Right renal pelvis (tissue), 4 donors: ENCODE data around the gene F5. TPM values are rescaled to one million over a fixed set of nuclear protein-coding genes. Genes with fewer than 3 reads are reported as not detected.
A peak's percentile ranks its signal among the peaks of the same experiment; 100 is the strongest.

Experiments
- DNase-seq, 4 donors: peaks; one replicate each; pipeline ENCODE4 v3.0.0-alpha.2; 2013; ENCODE audit warnings: low read depth in 4 of 4, low spot score in 3 of 4, missing footprints in 1 of 4
- polyA plus RNA-seq, 4 donors: library from polyadenylated mRNA; unstranded; fragments of 120-200 nt; gene quantifications; one replicate each; pipeline ENCODE4 v1.2.1, GENCODE V29; 2013; ENCODE audit not compliant: insufficient read length in 4 of 4

Gene F5
- 1 to 10 TPM; 2.0 to 3.0 (median 2.7) TPM for polyA plus RNA-seq

DNA sequence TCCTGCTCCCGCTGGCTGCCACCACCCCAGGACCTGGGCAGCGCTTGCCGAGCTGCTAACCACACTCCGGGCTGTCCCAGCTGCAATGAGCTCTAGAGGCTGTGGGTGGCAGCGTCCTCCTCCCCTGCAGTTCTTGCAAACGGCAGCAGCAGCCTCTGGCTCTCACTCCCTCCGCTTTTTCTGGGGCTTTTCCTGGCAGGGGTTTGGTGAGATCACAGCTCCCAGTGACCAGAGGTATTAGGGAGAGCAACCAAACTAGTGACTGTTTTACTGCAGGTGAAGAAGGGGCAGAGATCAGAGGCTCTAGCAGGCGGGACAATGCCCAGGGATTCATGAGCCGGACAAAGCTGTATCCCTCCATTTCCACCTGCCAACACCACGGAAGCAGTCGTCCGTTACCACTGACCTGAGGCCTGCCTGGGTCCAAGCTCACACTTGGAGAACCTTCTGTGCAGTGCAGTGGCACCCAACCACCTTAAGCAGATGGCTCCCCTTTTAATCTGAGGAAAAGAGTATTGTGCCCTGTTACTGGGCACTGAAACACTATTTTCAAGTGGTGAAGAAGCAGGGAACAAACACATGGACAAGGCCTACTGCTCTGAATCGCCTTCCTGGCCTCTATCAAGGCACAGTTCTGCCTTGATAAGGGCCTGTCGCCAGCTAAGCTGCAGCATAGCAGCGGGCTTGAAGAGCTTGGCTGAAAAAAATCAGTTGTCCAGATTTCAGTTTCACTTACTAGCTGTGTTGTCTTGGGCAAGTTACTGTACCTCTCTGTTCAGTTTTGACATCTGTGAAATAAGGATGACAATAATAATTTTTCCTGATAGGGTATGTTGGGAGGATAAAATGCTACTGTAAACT, at the start of gene F5:
TSS of gene F5 (minus strand) at position 87 of the 861 bp plus-strand sequence. CDS start 95 bp downstream, outside the sequence.
- DNase-seq: peak in 2 of 4 donors; percentile 30 to 49

DNA sequence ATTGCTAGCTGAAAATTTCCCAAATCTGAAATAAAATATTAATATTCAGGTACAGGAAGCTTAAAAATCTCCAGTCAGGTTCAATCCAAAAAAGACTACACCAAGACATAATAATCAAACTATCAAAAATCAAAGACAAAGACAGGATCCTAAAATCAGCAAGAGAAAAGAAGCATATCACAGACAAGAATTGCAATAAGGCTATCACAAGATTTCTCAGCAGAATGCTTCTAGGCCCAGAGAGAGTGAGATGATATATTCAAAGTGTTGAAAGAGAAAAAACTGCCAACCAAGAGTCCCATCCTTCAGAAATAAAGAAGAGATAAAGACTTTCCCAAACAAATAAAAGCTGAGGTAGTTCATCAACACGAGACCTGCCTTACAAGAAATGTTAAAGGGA, 48.6 kb upstream of the F5 start:
- no peak for DNase-seq

DNA sequence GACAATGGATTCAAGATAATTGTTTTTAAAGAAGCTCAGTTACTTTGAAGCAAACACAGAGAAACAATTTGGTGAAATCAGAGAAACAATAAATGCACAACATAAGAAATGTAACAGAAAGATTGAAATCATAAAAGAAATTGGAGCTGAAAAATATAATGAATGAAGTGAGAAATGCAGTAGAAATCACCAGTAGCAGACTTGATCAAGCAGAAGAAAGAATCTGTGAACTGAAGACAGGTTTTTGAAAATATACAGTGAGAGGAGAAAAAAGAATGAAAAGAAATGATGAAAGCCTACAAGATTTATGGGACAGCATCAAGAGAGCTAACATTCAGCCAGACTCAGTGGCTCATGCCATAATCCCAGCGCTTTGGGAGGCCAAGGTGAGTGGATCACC, 47.9 kb upstream of the F5 start:
- DNase-seq: no peak

DNA sequence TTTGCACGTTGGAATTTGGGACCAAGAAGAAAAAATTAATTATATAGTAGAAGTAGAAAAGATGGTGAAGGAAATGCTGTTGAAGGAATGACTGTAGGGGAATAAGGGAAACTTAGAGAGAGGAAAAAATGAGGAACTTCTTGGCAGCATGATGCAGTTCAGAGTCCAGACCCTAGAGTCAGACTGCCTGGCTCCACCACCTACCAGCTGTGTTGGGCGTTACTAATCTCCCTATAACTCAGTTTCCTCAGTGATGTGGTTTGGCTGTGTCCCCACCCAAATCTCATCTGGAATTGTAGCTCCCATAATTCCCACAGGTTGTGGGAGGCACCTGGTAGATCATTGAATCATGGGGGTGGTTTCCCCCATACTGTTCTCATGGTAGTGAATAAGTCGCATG, 45.0 kb upstream of the F5 start:
- DNase-seq: no peak

DNA sequence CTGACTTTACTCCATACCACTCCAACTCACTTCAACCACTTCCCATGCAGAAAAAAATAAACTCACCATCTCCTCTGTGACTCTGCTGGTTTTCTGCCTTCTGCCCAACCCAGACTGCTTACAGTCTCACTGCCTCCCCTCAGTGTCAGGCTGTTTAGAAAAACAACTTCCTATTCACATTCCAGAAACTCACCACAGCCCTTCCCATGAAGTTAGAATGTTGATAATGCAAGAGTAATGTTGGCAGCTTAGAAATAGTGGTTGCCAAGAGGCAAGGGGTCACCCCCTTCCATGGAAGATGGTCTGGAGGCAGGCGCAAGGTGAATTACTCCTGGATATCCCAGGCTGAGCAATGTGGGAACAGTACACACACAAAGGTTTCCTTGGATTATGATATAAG, 43.7 kb upstream of the F5 start, which contains the start of gene SELP:
TSS of gene SELP (minus strand) at position 119 of the 400 bp plus-strand sequence. CDS start at position 69, 50 bp downstream.
- no peak for DNase-seq

DNA sequence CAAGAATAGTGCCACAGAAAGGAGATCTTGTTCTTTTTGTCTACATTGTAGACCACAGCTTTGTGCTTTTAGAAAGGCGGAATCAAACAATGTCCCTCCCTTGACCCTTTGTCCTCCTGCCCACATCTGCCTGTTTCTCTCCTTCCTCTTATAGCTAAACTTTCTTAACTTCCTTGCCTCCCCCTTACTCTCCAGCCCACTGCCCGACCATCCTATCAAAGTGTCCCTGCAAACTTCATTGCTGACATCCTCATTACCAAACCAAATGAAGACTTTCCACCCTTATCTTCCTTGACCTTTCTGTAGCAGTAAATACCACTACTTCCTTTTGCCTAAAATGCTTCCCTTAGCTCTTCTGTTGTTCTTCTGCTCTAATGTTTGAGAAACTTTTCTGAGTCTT, 38.6 kb upstream of the F5 start:
- no peak for DNase-seq

DNA sequence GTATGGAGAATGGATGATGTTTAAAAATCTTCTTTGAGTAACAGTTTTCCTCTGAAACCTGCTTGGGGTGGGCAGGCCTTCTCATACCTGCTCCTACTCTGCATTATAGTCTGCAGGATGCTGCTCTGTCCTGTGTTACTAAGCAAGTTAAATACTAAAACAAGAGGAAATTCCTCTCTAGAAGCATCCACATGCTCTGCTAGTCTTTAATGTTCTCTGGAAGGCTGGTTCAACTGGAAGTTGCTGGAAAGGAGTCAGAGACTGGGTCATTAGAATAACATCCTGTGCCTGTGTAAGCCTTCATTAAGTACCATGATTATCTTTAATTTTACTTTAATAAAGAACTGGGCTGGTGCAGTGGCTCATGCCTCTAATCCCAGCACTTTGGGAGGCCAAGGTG, 37.8 kb upstream of the F5 start:
- no peak for DNase-seq

DNA sequence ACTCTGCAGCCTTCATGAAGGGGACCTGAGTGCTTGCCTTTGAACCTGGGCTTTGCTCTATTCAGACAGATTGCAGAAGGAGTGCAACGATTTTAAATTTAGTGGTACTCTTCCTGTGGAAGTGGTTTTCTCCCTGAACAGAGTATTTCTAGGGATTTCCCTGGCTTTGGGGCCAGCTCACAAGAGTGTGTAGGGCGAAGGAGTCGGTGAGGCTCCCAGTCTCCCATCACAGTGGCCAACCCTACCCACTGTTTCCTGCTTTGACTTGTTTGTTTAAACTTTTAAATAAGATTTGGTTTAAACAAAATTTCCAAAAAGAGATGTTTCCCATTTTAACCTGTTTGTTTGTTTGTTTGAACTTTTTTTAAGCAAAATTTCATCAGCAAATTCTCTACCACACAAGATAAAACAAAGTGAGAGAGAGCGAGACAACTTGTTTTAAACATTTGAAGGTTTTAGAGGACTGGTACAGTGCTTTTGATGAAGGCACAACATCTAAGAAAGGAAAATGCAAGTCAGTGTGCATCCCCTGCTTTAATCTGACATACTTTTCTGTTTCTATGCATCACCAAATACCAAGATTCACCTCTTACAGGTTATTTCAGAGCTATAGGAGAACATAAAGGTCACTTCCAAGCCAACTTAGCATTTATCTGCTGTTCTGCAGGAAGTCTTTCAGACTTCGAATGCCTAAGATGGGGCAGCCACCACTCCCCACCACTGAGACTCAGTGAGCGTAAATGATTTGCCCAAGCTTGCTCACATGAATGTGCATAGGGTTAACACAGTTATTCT, 37.0 kb upstream of the F5 start:
- no peak for DNase-seq

DNA sequence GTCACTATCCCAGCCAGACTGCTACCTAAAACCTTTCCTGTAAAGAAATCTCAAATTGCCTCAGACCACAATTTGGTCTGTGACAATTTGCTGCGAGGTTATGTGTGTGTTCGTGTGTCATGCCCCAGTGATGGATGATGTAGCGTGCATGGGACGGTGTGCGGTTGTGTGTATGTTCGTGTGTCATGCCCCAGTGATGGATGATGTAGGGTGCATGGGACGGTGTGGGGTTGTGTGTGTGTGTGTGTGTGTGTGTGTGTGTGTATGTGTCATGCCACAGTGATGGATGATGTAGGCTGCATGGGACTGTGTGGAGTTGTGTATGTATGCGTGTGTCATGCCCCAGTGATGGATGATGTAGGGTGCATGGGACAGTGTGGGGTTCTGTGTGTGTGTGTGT, 34.3 kb upstream of the F5 start:
- DNase-seq: no peak

DNA sequence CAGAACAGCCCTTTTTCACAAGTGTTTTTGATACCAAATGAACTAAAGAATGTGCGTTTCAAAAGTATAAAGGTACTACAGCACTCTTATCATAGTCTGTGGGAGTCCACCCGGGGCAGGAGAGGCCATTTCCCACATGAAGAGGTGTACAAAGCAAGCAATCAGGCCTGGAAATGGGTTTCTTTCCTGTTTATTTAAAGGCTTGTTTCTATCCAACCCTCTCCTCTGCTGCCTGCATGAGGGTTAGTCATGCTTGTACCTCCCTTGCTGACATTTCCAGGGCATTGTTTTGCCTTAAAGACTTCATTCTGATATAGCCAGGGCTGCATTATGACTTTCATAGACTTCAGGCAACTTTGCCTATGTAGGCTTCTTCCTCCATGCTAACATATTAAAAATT, 32.1 kb upstream of the F5 start:
- DNase-seq: no peak

DNA sequence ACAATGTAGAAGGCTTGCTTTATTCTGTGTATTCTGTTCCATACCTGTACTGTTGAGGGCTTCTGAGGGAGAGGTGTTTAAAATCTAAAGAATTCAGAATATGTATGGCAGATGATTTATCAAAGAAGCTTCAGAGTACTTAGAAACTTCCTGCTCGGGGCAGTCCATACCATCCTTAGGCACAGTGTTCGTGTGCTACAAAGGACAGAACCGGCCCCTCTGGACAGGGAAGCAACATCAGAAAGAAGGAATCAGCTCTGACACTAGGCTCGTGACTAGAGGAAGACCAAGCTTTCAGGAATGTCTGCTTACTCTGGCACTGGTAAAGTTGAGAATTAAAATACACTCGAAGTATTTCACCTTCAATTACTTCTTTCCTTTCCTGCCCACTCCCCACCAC, 29.5 kb upstream of the F5 start:
- no peak for DNase-seq

DNA sequence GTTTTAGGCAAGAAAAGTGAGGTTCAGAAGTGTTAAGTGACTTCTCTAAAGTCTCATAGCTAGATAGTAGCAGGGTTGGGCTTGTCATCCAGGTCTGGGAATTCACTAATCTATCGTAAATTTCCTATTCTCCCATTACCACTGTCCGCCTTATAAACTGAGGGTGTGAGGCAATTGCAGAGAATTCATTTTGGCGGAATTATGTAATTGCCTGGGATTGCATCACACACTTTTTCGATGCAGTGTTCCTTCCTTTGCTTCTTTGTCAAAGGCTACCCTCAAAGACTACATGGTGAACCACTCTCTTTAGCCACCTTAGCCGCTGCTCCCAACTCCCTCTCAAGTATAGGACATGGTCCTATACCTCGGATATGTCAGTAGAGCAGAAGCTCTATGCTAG, 24.6 kb upstream of the F5 start:
- DNase-seq: no peak

DNA sequence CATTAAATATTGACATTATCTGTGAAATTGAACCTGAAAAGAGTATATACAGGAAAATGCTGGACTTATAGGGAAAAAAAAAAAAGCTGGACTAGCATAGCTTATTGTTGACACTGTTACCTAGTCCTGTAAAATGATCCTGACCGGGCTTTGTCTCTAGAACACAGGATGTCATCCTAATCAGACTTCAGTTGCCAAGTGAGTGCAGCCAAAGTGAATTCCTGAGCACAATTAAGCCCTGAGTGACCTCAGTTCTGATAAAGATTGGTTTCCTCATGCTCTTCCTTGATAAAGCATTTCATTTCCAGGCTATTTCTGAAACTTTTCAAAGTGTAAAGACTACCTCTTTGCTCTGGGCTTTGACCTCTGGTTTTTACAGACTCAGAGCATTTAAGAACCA, 23.8 kb upstream of the F5 start:
- no peak for DNase-seq

DNA sequence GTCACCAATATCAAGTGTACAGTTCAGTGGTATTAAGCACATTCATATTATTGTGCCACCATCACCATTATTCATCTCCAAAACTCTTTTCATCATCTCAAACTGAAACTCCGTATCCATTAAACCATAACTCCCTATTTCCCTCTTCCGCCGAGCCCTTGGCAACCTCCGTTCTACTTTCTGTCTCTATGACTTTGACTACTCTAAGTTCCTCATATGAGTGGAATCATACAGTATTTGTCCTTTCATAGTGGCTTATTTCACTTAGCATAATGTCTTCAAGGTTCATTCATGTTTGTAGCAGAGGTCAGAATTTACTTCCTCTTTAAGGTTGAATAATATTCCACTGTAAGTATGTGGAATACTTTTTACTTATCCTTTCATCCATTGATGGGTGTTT, 21.9 kb upstream of the F5 start:
- DNase-seq: no peak

DNA sequence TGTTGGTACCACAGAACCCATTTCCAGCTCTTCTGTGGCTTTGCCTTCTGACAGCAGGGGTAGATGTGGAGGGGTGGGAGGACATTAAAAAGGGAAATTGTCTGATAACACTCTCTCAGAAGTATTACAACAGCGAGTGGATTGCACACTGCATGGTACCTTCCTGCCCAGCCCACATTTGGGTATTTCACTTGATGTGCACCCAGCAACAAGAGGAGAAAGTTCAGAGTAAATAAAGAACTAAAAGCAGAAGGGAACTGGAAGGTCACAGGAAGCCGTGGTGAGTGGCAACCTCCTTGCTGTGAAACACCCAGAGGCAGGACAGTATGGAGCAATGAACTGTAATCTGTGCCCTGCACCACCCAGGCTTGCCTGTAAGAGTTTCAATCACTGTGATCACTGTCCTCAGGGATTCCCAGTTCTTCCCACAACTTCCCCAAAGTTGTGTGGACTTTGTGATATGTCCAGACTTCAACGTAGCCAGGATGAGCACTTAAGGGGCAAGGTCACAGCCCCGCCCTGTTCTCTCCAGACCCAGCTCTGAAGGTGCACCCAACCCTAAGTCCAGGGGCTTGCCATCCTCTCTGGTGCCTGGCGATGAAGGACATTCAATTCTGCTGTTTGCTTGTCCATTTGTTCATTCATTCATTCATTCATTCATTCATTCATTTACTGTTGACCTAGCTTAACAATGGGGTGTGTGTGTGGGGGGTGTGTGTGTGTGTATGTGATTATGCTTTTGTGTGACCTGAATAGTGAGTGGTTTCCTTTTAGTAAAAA, 18.7 kb upstream of the F5 start:
- no peak for DNase-seq

DNA sequence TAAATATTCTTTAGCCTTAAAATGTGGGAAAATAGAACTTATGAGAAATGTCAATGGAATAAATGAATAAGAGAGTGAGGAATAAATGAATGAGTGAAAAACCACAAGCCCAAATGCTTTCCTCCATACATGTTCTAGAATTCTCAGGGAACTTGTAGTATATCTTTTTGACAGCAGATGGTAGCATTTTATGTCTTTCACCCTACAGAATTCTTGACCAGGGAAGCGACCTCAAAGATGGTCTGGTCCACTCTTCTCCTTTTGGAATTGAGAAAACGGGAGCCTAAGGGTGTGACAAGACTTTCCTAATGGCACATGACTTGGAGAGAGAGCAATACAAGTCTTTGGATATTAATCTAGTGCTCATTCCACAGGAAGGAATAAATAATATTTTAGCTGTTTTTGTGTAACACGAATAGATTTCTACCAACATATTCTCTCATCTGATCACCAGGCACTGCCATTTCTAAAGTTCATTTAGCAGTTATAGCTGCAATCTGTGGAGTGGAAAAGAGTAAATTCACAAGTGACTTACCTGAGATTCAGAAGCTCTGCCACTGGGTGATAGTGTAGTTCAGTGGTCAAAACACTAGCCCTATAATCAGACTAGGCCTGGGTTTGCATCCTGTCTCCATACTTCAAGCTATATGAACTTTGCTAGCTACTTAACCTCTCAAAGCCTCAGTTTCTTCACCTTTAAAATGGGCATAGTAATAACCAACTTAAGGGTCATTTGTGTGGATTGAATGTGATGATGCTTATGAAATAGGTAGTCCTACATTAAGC, 15.0 kb upstream of the F5 start:
- no peak for DNase-seq

DNA sequence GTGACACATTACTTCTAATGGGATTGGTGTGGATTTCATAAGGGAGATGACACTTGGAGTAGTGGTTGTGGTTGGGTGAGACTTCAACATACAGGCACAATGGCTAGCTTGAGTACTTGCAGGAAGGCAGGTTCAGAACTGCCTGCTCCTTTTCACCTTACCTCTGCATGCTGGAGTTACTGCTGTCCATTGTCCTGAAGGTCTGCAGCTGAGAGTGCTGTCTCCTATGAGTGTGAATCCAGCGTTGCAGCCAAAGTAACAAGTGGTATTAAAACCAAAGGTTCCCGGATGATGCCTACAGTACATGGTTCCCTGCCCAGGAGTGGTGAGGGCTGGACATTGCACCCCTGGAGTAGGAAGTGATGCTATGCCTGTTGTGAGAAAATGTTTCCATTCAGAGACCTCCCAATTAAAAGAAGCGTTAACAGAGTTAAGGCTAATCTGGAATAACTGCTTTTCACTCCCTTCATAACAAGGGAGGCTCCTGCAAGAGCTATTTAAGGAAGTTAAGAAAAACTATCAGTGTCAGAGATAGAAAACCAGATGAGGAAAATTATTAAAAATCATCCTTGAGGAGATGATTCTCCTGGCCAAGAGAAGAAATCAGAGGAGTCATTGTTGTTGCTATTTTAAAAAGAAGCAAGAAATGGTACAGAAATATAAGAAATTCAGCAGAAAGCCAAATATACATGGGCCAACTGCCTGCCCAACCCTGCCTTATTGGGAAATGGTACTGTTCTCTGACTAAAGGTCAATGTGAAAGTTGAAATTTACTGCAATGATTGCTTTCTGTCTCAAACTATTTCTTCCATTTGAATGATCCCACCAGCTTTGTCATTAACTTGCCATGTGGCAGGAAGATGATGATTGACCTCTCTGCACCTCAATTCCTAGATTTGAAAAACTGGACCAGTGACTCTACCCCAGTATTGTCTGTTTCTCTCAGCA, 9.8 kb upstream of the F5 start:
- DNase-seq: peak in 2 of 4 donors; percentile 10 to 22

DNA sequence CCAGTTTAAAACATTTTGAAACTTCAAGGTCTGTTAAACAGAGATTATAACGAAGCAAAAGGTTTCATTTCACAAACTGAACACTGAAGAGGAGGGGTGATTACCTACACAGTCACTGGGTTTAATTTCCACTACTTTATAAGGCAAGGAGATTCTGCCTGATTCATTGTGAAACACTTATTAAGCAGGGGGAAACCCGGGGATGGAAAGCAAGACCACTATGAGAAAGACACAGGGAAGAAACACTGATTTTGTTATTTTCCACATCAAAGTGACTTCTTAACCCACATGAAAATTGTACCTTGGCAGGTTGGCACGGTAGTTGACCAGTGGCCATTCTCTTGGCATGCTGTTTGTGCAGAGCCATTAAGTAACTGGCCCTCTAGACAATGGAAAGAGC, 8.1 kb upstream of the F5 start:
- DNase-seq: no peak

DNA sequence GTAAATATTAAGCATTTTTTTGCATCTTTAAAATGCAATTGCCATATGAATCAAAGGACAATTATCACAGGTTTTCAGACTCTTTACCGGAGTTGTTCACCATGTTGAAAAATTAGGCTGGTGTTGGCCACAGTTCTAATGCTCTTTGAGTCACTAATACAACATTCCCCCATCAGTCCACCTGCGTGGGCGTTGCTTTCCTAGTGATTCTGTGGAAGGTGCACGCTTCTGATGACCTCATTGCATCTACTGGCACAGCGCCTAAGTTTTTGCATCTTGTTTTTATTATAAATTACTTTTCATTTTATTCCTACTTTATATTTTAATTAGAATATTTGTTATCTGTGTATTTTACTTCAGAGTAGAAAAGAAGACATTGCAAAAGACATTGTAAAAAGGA, 4.7 kb upstream of the F5 start:
- DNase-seq: no peak
